Stimulated activated CD4-positive, alpha-beta T cell treated with anti-CD3 and anti-CD28 coated beads, Interleukin-12 subunit alpha, Interleukin-12 subunit beta, amount 100 ng/mL, for 48 hours (primary cell): ENCODE measurements around the gene POLN.
A peak's percentile ranks its signal among the peaks of the same experiment; 100 is the strongest.

Experiments
- DNase-seq, 3 donors: peaks; one replicate each; pipeline ENCODE4 v3.0.0-alpha.2; 2020; ENCODE audit warnings: low read depth in 2 of 3, low spot score in 1 of 3

POLN gene

DNA sequence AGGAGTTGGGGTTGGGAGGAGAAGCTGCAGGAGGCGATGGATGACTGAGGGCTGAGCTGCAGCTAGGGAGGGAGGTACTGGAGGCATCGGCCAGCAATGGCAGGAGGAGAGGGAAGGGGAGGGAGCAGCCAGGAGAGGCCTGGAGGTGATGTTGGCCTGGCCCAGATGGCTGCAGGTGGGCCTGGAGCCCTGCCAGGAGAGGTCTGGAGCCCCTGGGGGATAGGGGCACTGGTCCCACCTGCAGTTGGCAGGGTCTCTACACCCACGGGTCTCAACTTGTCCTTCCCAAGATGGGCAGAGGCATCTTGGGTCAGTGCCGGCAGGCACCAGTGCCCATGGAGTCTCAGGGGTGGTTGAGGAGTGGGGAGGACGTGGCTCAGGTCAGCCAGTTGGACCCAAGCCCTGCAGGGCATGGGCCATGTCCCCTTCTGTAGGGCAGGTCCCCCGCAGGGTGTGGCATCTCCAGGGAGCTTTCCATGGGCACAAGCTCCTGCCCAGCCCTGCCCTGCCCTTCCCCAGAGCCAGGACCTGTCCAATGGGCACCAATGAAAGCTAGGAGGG, 22.6 kb upstream of the POLN start:
- DNase-seq, result no peak

DNA sequence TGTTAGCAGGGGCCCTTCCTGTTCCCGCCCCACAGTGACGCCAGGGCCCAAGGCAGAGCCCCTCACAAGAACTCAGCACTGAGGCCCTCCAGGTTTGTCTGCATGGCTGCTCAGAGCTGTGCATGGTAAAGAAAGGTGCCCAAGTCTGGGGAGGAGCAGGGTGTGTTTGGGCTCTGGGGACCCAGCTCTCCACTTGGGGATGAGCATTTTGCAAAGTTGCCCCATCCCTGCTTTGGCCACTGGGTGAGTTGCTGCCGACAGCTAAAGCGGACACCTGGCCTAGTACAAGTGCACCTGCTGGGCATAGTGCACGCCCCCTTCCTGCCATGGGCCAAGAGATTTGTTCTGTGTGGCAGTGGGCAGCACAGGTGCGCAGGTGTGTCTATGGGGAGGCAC, 22.0 kb upstream of the POLN start:
- DNase-seq, result no peak

DNA sequence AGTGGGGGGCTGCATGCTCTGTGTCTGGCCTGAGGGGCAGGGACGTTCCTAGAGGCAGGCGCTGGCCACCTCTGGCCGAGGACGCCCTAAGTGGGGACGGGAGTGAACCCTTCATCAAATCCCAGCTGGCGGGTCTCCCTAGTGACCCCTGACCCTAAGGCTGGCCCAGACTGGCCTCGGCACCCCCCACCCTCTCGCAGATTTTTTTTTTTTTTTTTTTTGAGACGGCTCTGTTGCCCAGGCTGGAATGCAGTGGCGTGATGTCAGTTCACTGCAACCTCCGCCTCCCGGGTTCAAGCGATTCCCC, 21.0 kb upstream of the POLN start:
- no peak for DNase-seq

DNA sequence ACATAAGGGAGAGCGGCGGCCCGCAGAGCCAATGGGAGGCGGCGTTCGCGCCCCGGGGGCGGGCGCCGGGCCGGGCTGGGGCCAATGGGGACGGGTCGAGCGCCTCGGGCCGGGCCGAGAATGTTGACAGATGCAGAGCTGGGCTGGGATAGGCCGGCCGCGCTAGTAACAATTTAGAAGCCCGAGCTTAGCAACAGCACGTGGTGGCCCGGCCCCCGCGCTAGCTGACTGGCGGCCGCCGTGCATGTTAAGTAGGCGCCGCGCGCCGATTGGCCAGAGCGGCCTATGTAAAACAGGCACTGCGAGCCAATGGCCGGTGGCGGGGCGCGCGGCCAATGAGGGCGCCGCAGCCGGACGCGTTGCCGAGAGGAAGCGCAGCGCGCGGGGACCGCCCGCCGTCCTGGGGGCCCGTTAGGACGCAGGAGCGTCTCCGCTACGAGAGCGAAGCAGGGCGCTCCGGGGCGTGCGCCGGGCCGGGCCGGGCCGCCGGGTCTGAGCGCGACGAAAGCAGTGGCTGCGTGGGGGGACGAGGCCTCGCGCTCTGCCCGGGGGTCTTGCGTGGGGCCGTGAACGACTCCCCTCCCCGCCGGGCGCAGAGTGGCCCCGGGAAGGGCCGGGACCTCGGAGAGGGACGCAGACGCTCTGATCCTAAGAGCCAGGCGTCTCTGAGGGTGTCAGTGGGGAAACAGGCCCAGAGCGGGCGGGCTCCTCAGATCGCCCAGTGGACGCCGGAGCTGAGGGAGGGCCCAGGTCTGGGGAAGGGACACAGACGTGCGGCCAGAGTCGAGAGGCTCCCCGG, 20.4 kb upstream of the POLN start:
- peak; percentile 93 to 97 (median 96) for DNase-seq

- no peak for DNase-seq
Observed at GRCh38 chr4:2261853-2262144, 19.9 kb upstream of the POLN start, which contains the start of gene MXD4. Gene MXD4 (minus strand): TSS chr4:2262109. CDS start chr4:2261980, 129 bp downstream.

DNA sequence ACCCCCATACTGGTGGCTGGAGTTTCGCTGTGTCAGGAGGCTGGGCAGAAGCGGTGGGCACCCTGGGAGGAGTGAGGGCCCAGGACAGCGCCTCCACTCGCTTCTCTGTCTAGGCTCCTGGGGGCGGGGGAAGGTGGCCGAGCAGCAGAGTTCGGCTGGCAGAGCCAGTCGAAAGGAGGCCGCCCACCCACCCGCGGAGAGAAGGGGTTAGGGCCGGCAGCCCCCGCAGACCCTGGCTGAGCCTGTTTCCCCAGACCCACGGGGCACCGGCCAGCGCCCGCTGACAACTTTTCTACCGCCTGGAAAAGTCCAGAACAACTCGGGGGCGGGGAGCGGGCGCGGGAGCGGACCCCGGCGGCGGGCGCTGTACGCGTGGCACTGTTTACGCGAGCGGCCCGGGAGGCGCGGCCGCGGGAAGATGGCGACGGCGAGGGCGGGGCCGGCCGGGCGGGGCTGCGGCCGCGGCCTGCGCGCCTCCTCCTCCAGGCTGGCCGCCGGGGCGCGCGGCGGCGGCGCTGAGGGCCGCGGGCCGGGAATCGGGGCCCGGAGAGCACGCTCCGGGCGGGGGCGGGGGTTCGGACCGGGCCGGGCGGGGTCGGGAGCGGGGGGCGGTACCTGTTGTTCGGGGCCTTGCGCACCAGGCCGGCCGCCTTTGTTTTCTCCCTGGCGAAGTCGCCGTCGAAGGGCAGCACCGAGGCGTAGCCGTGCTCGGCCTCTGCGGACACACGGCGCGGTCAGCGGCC, 19.4 kb upstream of the POLN start:
- peak in 2 of 3 donors; percentile 34 to 50 for DNase-seq

- no peak for DNase-seq
Observed at GRCh38 chr4:2260344-2261109, 18.6 kb upstream of the POLN start.

DNA sequence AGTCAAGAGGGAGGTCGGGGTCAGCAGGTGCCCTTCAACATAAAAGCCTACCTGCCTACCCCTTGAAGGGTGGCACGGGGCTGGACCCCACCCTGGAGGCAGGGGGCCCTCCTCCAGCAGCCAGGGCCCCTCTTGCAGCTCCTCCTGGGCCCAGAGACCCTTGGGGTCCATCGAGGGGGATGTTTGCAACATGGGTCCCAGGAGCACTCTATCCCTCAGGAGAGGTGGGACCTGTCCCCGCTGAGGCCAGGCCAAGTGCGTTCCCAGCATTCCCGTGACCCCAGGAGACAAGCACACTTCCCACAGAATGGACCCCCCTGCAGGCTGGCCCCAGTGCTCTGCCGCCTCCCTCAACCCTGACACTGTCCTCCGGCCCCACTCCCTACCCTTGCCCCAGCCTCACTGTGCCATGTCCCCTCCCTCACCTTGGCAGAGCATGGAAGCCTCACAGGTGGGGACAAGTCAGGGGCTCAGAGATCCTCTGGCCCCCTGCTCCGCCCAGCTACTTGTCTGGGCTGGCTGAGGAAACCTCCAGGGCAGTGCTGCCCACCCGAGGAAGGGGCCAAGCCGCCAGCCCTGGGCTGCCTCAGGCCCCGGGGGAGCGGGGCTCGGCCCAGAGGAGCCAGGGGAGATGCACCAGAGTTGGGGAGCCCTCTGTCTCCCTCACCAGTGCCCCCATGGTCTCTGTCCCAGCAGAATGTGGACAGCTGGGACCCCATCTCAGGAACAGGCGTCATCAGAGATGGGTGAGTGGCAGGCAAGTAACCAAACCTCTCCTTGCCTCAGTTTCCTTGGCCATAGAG, 17.8 kb upstream of the POLN start:
- DNase-seq, result no peak

GRCh38 chr4:2259036-2259540, 17.2 kb upstream of the POLN start:
- DNase-seq, result no peak

DNA sequence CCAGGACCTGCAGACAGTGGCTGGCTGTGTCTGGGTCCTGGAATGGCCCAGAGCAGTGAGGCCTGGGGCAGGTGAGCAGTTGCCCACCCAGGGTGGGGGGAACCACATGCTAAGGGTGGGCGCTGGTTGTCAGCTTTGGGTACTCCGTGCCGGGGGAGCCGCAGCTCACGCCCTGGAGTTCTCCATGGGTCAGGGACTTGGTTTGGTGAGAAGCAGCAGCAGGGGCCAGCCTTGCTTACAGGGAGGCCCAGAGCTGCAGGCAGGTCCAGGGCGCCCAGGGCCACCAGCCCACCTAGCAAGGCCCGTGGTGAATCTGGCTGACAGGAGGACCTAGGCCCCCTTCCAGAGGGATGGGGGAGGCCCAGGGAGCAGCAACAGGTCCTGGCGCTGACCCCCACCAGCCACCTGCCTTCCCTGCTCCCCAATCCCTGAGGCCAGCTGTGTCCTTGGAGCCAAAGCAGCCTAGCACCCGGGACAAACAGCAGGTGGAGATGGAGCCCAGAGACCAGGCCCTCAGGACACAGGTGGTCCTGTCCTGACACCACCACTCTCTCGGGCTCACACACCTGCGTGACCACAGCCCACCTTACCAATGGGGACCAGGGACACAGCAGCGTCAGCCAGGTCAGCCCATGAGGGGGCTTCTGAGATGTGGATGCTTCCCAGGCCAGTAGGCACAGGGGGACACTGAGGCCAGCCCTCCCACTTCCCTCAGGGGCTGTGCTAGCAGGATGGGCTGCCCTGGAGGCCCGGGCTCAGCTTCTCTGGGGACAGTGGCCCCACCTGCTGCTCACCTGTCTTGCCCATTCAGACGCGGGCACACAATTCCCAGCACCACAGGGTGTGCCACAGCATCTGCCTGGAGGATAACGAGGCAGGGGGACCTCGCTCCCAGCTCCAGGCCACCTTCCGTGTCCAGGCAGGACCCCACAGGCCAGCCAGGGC, 16.4 kb upstream of the POLN start:
- DNase-seq, result no peak

- DNase-seq, result no peak
Observed at GRCh38 chr4:2257361-2258081, 15.6 kb upstream of the POLN start.

GRCh38 chr4:2256781-2257191, 14.9 kb upstream of the POLN start:
- no peak for DNase-seq

GRCh38 chr4:2256156-2256731, 14.3 kb upstream of the POLN start:
- no peak for DNase-seq

DNA sequence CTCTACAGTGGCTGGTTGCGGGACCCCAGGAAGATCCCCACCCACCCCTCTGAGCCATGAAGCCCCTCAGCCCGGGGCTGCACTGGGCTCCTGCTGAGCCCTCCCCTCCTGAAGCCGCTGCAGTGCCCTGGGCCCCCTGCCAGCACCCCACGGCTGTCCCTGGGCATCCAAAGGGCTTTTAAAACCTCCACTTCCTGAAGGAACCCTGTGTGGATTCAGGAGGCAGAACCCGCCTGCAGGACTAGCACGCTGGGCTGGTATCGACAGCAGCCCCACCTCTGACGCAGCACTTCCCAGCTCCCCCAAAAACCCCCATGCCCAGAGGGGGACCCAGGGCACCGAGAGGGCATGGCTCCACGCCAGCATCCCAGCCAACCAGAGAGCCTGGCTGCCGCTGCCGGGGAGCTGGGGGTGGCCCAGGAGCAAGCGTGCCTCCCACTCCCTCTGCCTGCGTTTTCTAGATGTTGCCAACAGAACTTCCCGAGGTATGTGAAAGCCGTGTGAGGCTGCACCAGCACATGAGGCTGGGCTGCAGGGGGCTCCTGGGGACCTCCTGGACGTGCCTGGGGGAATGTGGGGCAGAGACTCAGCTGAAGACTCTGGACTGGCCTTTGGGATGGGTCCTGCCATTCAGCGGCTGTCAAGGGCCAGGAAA, 13.7 kb upstream of the POLN start:
- no peak for DNase-seq

DNA sequence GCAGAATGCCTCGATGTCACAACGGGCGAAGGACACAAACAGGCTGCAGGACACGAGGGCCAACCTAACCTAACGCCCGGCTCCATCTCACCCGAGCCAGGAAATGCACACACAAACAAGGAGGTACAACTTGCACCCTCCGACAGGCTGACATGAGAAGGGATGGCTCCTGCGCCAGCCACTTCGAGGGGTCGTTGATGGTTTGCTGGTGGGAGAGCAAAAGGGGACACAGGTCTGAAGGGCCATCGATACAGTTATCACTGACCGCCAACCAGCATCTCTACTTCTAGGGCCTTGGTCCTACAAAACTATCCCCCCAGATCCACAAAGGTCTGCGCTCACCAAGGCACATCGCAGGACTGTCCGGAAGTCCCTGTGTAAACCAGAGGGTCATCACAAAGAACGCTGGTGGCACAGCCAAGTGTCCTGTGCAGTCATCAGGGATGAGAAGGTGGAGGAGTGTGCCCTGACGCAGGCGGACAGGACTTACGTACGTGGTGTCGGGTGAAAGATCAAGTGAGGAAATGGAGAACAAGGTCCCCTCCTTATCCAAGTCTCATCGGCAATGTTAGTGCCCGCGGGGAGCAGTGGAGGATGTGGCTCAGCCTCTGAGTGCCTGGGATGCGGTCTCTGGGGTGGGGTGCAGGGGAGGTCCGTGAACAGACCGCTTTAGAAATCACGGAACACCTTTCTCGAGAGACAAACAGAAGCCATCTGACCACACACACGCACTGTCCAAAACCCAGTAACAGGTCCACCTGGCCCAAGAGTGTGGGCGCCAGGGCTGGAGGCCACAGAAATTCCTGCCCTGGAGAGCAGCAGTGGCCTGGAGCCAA, 13.0 kb upstream of the POLN start:
- no peak for DNase-seq

DNA sequence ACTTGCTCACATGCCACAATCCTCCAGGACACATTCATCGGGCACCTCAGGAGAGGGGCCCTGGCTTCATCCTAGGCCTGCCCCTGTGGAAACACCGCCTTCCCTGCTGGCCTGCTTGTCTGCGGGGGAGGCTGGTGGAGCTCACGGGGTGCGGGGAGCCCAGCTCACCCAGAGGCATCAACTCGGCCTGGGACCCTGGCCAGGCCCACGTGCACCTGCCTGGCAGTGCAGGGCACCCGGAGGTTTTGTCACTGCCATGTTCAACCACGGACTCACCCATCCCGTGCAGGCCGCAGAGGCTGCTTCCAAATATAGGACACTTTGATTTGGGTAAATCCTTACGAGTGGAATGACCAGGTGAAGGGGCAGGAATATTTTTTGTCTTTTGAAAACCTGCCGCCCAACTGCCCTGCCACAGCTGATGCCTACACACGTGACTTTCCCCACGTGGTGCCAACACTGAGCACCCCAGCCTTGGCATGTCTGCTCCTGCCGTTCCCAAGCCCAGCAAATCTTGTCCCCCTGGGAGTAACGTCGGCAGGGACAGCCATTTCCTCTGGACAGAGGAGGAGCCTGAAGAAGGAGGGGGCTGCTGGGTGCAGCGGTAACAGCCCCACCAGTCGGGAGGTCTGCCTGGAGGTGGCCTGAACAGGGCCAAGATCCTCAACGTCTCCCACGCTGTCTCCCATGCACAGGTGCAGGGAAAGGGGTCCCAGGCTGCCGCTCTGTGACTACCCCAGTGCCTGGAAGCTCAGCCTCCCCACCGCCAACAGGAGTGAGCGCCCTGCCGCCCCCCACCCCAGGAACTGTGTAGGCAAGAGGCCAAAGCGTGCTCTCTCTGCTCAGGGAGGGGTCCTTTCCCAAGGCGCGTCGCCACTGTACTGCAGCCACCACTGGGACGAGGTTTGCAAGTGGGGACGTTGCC, 11.5 kb upstream of the POLN start:
- DNase-seq, result no peak
